ENCODE results near the gene HINT1. TPM values are rescaled to one million over a fixed set of nuclear protein-coding genes. Genes with fewer than 3 reads are reported as not detected.

Gene HINT1
- total RNA-seq, 4 donors from 2014 or later, result 177 to 325 (median 232) TPM

- Histone ChIP-seq H3K27me3 (no peaks in the 10 kb centered on the region), H3K4me3 (no peak overlapping the region), H3K9me3 (no peaks in the 10 kb centered on the region), H3K36me3 (no peaks in the 10 kb centered on the region), H3K27ac (no peak overlapping the region), H3K4me1 (no peaks in the 10 kb centered on the region)
- ATAC-seq (no peak), DNase-seq (no peak)
- in situ Hi-C loops (cut with MboI; ENCODE audit: low sequenced_read_pairs in 4 of 4) (no loop called here), intact Hi-C loops (cut with DNase I; ENCODE audit: low total_unique reads) (no loop called here)
- TF ChIP-seq, protein P1, sequence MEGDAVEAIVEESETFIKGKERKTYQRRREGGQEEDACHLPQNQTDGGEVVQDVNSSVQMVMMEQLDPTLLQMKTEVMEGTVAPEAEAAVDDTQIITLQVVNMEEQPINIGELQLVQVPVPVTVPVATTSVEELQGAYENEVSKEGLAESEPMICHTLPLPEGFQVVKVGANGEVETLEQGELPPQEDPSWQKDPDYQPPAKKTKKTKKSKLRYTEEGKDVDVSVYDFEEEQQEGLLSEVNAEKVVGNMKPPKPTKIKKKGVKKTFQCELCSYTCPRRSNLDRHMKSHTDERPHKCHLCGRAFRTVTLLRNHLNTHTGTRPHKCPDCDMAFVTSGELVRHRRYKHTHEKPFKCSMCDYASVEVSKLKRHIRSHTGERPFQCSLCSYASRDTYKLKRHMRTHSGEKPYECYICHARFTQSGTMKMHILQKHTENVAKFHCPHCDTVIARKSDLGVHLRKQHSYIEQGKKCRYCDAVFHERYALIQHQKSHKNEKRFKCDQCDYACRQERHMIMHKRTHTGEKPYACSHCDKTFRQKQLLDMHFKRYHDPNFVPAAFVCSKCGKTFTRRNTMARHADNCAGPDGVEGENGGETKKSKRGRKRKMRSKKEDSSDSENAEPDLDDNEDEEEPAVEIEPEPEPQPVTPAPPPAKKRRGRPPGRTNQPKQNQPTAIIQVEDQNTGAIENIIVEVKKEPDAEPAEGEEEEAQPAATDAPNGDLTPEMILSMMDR (IDR thresholded peaks at IDR 0.05 in 4 of 5, conservative IDR thresholded peaks at IDR 0.05 in 1 of 5), result no peak
- TF ChIP-seq POLR2A (IDR thresholded peaks at IDR 0.05), result no peak
Measured at GRCh38 chr5:131182839-131183238, 17.8 kb upstream of the HINT1 start.

DNA sequence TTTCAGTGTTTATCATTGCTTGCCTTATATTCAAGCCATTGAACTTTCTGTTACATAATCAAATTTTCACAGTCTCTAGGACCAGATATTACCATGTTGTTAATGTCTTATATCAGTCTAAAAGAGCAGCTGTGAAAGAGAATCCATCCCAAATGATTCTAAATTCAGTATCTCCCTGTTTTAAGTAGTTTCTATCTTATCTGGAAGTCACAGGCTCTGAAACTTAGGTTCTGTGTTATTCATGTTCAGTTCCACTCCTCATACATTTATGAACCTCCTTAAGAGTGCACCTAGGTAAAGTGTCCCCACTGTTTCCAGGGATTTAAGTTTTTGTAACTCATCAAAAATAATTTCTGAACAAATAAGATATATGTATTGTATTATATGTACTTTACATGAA lies 15.4 kb upstream of the HINT1 start:
- in situ Hi-C loops (cut with MboI; ENCODE audit: low sequenced_read_pairs in 4 of 4), result no loop called here
- Histone ChIP-seq H3K27me3 (no peaks in the 10 kb centered on the region), H3K4me3 (no peak overlapping the region), H3K36me3 (no peaks in the 10 kb centered on the region), H3K9me3 (no peaks in the 10 kb centered on the region), H3K27ac (no peak overlapping the region), H3K4me1 (no peaks in the 10 kb centered on the region)
- DNase-seq (no peak), ATAC-seq (no peak)
- intact Hi-C loops (cut with DNase I; ENCODE audit: low total_unique reads), result no loop called here
- TF ChIP-seq, protein P1 (IDR thresholded peaks at IDR 0.05 in 4 of 5, conservative IDR thresholded peaks at IDR 0.05 in 1 of 5), result no peak
- no peak for TF ChIP-seq POLR2A (IDR thresholded peaks at IDR 0.05)

- H3K27ac ChIP-seq, result peak overlapping the region; percentile 80 to 90 (median 84)
- H3K9me3 ChIP-seq, result no peaks in the 10 kb centered on the region
- peaks cover 19% of the 10 kb centered on the region in 2 donors for H3K4me1 ChIP-seq
- TF ChIP-seq, protein P1 (IDR thresholded peaks at IDR 0.05 in 4 of 5, conservative IDR thresholded peaks at IDR 0.05 in 1 of 5), result no peak
- TF ChIP-seq POLR2A (IDR thresholded peaks at IDR 0.05), result no peak
- intact Hi-C loops (cut with DNase I; ENCODE audit: low total_unique reads), result loop anchor here (1.0 kb wide), 1 partner anchor 464 kb away; the partner anchor contains the start of gene RAPGEF6
- DNase-seq (no peak), ATAC-seq (no peak)
- no peaks in the 10 kb centered on the region for H3K36me3 ChIP-seq
- peak overlapping the region; percentile 59 to 83 (median 74) for H3K4me3 ChIP-seq
- in situ Hi-C loops (cut with MboI; ENCODE audit: low sequenced_read_pairs in 4 of 4), result loop anchor here in 2 of 4 donors (5.0 to 25.0 kb wide), 4 partner anchors 96 to 591 kb away; partner anchors contain the start of gene RAPGEF6 (in 1 of the 2)
- no peaks in the 10 kb centered on the region for H3K27me3 ChIP-seq
Measured at GRCh38 chr5:131171276-131171810, 6.3 kb upstream of the HINT1 start.

DNA sequence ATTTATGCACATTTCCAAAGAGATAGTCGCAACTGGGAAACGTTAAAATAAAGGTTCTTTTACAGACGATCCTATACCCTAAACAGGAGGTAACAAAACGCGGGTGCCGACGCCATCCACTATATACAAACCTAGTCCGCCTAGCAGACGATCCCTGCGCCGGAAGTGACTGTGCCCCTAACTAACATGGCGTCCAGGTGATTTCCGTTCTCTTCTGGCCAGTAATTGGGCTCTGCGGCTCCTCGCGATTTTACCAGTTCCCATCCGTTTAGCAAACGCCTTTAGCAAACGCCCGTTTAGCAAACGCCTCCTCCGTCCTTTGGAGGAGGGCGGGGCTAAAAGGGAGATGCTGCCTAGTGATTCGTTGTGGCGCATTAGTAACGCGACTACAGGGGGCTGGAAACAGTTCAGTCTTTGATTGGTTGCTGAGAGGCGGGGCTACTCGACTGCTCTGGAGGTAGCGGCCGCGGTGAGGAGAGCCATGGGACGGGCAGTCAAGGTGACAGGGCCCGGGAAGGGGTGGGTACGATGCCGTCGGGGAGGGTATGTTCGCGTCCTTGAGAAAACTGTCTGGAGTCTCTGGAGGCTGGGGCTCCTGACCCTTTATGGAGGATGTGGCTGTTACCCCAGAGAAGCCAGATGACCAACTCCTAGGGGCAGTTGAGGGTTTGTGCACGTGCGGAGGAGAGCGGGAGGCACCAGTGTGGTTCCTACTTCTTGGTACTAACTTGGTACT lies 5.7 kb upstream of the HINT1 start, which contains the start of gene LYRM7:
Gene LYRM7, plus strand, starts transcription at position 405 of the 736 bp plus-strand sequence. Its CDS starts 77 bp downstream, at position 482.
- peak within 1 kb of the TSS; percentile 80 to 90 (median 84) for H3K27ac ChIP-seq
- TF ChIP-seq, protein P1 (IDR thresholded peaks at IDR 0.05 in 4 of 5, conservative IDR thresholded peaks at IDR 0.05 in 1 of 5), result no peak
- peak; percentile 55 to 80 for TF ChIP-seq POLR2A (IDR thresholded peaks at IDR 0.05)
- in situ Hi-C loops (cut with MboI; ENCODE audit: low sequenced_read_pairs in 4 of 4), result loop anchor here in 2 of 4 donors (5.0 to 25.0 kb wide), 4 partner anchors 97 to 592 kb away; partner anchors contain the start of gene RAPGEF6 (in 1 of the 2)
- ATAC-seq (peak; percentile 99), DNase-seq (peak; percentile 97 to 98)
- H3K36me3 ChIP-seq, result no peaks in the 10 kb centered on the region
- no peaks in the 10 kb centered on the region for H3K9me3 ChIP-seq
- intact Hi-C loops (cut with DNase I; ENCODE audit: low total_unique reads), result loop anchor here (1.0 kb wide), 1 partner anchor 465 kb away; the partner anchor contains the start of gene RAPGEF6
- no peaks in the 10 kb centered on the region for H3K27me3 ChIP-seq
- H3K4me1 ChIP-seq, result peaks cover 19 to 20% of the 10 kb centered on the region in 2 donors
- peak within 1 kb of the TSS; percentile 59 to 83 (median 74) for H3K4me3 ChIP-seq
